OCI-LY1 (cell line): ENCODE measurements around the gene OAT.

Experiments used
- EZH2 ChIP-seq: fragments of 200-600 bp; sonication (generic), shearing (Covaris generic); IDR thresholded peaks from 2 replicates; pipeline ENCODE4 v1.8.0; 2017; ENCODE audit warnings: borderline replicate concordance, mixed run types, mild to moderate bottlenecking, antibody characterized with exemption, low read length, moderate library complexity, mixed read lengths
- TF ChIP-seq, protein P1 (sequence below): fragments of 200-600 bp; sonication (generic), shearing (Covaris generic); IDR thresholded peaks from 2 replicates; pipeline ENCODE4 v1.5.1; 2017; ENCODE audit warnings: mild to moderate bottlenecking, antibody characterized with exemption, low read length, moderate library complexity, mixed read lengths

DNA sequence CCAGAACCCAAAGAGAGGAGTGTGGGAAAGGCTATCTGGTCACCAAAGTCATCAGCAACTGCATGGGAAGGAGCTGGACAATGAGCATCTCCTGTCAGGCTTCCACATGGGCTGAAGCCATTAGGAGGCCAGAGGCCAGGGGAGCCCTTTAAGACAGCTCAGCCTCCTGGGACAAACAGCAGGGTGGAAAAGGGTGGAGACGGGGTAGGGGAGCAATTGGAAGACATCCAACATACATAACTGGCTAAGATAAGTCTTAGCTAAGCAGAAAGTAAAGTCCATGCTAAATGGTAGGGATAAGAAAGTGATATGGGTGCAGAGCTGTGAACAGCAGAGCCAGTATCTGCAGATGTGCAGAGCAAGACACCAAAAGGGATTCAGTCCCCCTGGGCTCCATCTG, 1.5 kb upstream of the OAT start:
- TF ChIP-seq, protein P1, sequence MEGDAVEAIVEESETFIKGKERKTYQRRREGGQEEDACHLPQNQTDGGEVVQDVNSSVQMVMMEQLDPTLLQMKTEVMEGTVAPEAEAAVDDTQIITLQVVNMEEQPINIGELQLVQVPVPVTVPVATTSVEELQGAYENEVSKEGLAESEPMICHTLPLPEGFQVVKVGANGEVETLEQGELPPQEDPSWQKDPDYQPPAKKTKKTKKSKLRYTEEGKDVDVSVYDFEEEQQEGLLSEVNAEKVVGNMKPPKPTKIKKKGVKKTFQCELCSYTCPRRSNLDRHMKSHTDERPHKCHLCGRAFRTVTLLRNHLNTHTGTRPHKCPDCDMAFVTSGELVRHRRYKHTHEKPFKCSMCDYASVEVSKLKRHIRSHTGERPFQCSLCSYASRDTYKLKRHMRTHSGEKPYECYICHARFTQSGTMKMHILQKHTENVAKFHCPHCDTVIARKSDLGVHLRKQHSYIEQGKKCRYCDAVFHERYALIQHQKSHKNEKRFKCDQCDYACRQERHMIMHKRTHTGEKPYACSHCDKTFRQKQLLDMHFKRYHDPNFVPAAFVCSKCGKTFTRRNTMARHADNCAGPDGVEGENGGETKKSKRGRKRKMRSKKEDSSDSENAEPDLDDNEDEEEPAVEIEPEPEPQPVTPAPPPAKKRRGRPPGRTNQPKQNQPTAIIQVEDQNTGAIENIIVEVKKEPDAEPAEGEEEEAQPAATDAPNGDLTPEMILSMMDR = no peak
- no peak for TF ChIP-seq EZH2
